Retinal pigment epithelial cell (primary cell): ENCODE data around the gene CMTM8.

ENCODE experiments used
- DNase-seq: peaks from one replicate; pipeline ENCODE4 v3.0.0-alpha.2; 2010; ENCODE audit warnings: low read depth
- H3K4me3 ChIP-seq: 2 replicates; pipeline ENCODE4 v1.5.1; 2011; ENCODE audit warnings: mild to moderate bottlenecking, low read length, control low read depth, moderate library complexity
- CTCF ChIP-seq: conservative IDR thresholded peaks from 2 replicates; pipeline ENCODE4 v1.5.1; 2011; ENCODE audit warnings: low read depth, low read length, control low read depth, inconsistent platforms

CMTM8 gene

GRCh38 chr3:32406486-32407408, 168.3 kb downstream of the CMTM8 start:
- TF ChIP-seq CTCF: no peak
- no peak for DNase-seq
- no peak overlapping the region for H3K4me3 ChIP-seq

DNA sequence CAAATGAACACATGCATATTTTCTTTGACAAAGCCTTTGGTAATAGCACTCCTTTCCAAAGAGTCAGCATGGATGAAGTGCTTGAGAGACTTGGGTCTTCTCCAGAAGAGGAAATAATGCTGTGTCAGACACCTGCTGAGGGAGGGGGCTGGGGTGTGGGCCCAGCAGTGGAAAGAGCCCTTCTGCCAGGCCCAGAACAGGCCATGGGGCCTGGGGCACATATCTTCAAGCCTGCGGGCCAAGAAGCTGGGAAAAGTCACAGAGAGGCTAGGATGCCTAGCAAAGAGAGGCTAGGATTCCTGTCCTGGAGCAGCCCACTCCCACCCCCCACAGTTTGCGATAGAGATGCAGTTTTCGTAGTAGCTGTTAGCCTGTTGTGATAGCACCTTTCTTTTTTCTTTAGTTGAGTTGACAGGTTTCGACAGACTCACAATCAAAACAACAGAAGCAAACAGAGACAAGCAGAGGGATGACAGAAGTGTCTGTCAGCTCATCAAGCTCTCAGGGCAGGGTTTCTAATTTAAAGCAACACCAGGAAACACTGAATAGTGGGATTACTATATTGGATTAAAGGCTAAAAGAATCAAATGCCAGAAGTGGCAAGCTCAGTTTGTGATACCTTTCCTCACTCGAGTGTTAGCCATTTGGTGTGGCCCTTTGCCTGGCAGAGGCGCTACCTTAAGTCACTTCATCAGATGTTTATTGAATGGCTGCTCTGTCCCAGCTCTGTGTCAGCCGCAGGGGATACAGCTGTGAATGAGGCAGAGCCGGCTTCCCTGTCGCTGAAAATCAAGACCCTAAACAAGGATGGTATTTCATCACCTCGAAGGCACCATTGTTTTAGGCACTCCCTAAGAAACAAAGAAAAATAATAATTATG, 172.1 kb downstream of the CMTM8 start:
- TF ChIP-seq CTCF: no peak

GRCh38 chr3:32411442-32411841, 173.0 kb downstream of the CMTM8 start:
- DNase-seq: no peak
- TF ChIP-seq CTCF: no peak
- no peak overlapping the region for H3K4me3 ChIP-seq

More for the DNA sequence above, 172.1 kb downstream of the CMTM8 start:
- no peak for DNase-seq
- no peak overlapping the region for H3K4me3 ChIP-seq

GRCh38 chr3:32412887-32413286, 174.4 kb downstream of the CMTM8 start:
- TF ChIP-seq CTCF: no peak
- DNase-seq: no peak
- no peak overlapping the region for H3K4me3 ChIP-seq

GRCh38 chr3:32413845-32414521, 175.5 kb downstream of the CMTM8 start:
- DNase-seq: no peak
- TF ChIP-seq CTCF: no peak
- H3K4me3 ChIP-seq: no peak overlapping the region

- TF ChIP-seq CTCF: no peak
- no peak for DNase-seq
- H3K4me3 ChIP-seq: no peak overlapping the region
Observed at GRCh38 chr3:32414522-32415202, 176.2 kb downstream of the CMTM8 start.
